CD4-positive, CD25-positive, alpha-beta regulatory T cell (primary cell): ENCODE measurements around the gene DTWD1. TPM values are rescaled to one million over a fixed set of nuclear protein-coding genes. Genes with fewer than 3 reads are reported as not detected.
"Not testable (repeated sequence)": the region's sequence is repeated elsewhere in the genome, so short reads cannot be mapped to it uniquely, and the experiment has no call there.

ENCODE experiments used
- ATAC-seq, 2 donors: fragments of 150-1000 bp; cut with Tn5 transposase; one replicate each; pipeline ENCODE4 v1.10.0; 2021; ENCODE audit warnings: low read depth in 2 of 2, moderate number of reproducible peaks in 2 of 2, moderate library complexity in 1 of 2
- DNase-seq, 3 donors: peaks; one replicate each; pipeline versions ENCODE4 v3.0.0 to v3.0.0-alpha.2; 2012 to 2022; ENCODE audit warnings: mixed read lengths in 1 of 3
- H3K27ac ChIP-seq: one replicate; pipeline ENCODE4 v1.7.0; 2013; ENCODE audit warnings: mild to moderate bottlenecking, low read length; ENCODE audit not compliant: insufficient read depth, poor library complexity, severe bottlenecking
- H3K27me3 ChIP-seq: one replicate; pipeline ENCODE4 v1.7.0; 2013; ENCODE audit warnings: low read length; ENCODE audit not compliant: control insufficient read depth, insufficient read depth
- H3K36me3 ChIP-seq: one replicate; pipeline ENCODE4 v1.7.0; 2013; ENCODE audit warnings: mild to moderate bottlenecking, low read length, moderate library complexity; ENCODE audit not compliant: control insufficient read depth, insufficient read depth
- H3K4me1 ChIP-seq: 2 replicates; pipeline ENCODE4 v1.7.0; 2013; ENCODE audit warnings: mild to moderate bottlenecking, low read length; ENCODE audit not compliant: insufficient read depth, control insufficient read depth, poor library complexity, severe bottlenecking
- H3K4me3 ChIP-seq: one replicate; pipeline ENCODE4 v1.7.0; 2013; ENCODE audit warnings: low read depth, mild to moderate bottlenecking, low read length, moderate library complexity
- H3K9me3 ChIP-seq, 2 experiments: 1 replicate in 1 of 2; 2 replicates in 1 of 2; pipeline ENCODE4 v1.7.0; 2013; ENCODE audit warnings: low read length in 2 of 2, mild to moderate bottlenecking in 1 of 2, moderate library complexity in 1 of 2; ENCODE audit not compliant: control insufficient read depth in 2 of 2
- H3K27ac Mint-ChIP-seq, 3 donors: one replicate each; pipeline ENCODE4 v1.8.0; 2020 to 2022; ENCODE audit warnings: mild to moderate bottlenecking in 3 of 3, mixed read lengths in 3 of 3, moderate library complexity in 2 of 3
- H3K27me3 Mint-ChIP-seq: one replicate; pipeline ENCODE4 v1.8.0; 2022; ENCODE audit warnings: mild to moderate bottlenecking, mixed read lengths
- H3K36me3 Mint-ChIP-seq: one replicate; pipeline ENCODE4 v1.8.0; 2020; ENCODE audit warnings: mixed read lengths
- H3K4me1 Mint-ChIP-seq, 4 donors: one replicate each; pipeline ENCODE4 v1.8.0; 2020 to 2022; ENCODE audit warnings: mixed read lengths in 4 of 4, mild to moderate bottlenecking in 1 of 4
- H3K4me3 Mint-ChIP-seq, 4 donors: one replicate each; pipeline ENCODE4 v1.8.0; 2020 to 2022; ENCODE audit warnings: mild to moderate bottlenecking in 4 of 4, mixed read lengths in 4 of 4, moderate library complexity in 3 of 4
- H3K9me3 Mint-ChIP-seq, 7 donors: one replicate each; pipeline ENCODE4 v1.8.0; 2020 to 2022; ENCODE audit warnings: mixed read lengths in 7 of 7, mild to moderate bottlenecking in 3 of 7, moderate library complexity in 2 of 7
- polyA plus RNA-seq, 4 donors: library from polyadenylated mRNA; unstranded; fragments of 300-500 nt; fragmentation: Illumina TruSeq; gene quantifications; one replicate each; pipeline ENCODE4 v1.2.3, GENCODE V29; 2021
- total RNA-seq: library from RNA; stranded (reverse); gene quantifications from one replicate; pipeline ENCODE4 v1.2.3, GENCODE V29; 2022

DTWD1 gene, protein sequence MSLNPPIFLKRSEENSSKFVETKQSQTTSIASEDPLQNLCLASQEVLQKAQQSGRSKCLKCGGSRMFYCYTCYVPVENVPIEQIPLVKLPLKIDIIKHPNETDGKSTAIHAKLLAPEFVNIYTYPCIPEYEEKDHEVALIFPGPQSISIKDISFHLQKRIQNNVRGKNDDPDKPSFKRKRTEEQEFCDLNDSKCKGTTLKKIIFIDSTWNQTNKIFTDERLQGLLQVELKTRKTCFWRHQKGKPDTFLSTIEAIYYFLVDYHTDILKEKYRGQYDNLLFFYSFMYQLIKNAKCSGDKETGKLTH
- total RNA-seq: 11.2 TPM
- polyA plus RNA-seq: 10 to 100 TPM; 15.4 to 23.9 (median 20.8) TPM

- Histone ChIP-seq H3K36me3 (peaks cover 12% of the 10 kb centered on the region), H3K27ac (peak within 1 kb of the TSS; percentile 89), H3K27me3 (no peaks in the 10 kb centered on the region), H3K4me1 (peaks cover 26% of the 10 kb centered on the region), H3K4me3 (peak within 1 kb of the TSS; percentile 91), H3K9me3 (no peaks in the 10 kb centered on the region)
- peaks cover 0 to 13% (median 1%) of the 10 kb centered on the region in 7 donors for H3K9me3 Mint-ChIP-seq
- peak within 1 kb of the TSS; percentile 98 to 100 (median 98) for H3K4me3 Mint-ChIP-seq
- H3K27me3 Mint-ChIP-seq: peaks cover 5% of the 10 kb centered on the region
- ATAC-seq: peak; percentile 99
- peaks cover 30% of the 10 kb centered on the region for H3K36me3 Mint-ChIP-seq
- peaks cover 36 to 50% (median 45%) of the 10 kb centered on the region in 4 donors for H3K4me1 Mint-ChIP-seq
- DNase-seq: peak; percentile 90 to 99 (median 92)
- peak within 1 kb of the TSS; percentile 97 to 99 (median 98) for H3K27ac Mint-ChIP-seq
Observed at GRCh38 chr15:49620658-49621368, at the start of gene DTWD1, which contains the start of gene FAM227B. Gene DTWD1, plus strand, starts transcription at chr15:49621048. Its CDS starts 4,120 bp downstream, at chr15:49625168. Gene FAM227B, minus strand, starts transcription at chr15:49620818. Its CDS starts 5,647 bp downstream, at chr15:49615171.

GRCh38 chr15:49573421-49573820 lies 47.4 kb upstream of the DTWD1 start:
- Histone ChIP-seq H3K27ac (no peak overlapping the region), H3K36me3 (peaks cover 4% of the 10 kb centered on the region), H3K4me1 (no peaks in the 10 kb centered on the region), H3K9me3 (peaks cover 5 to 7% of the 10 kb centered on the region in 2 experiments), H3K4me3 (no peak overlapping the region), H3K27me3 (no peaks in the 10 kb centered on the region)
- Mint-ChIP-seq H3K36me3 (peaks cover 25% of the 10 kb centered on the region), H3K4me3 (no peak overlapping the region), H3K9me3 (peaks cover 0 to 40% (median 12%) of the 10 kb centered on the region in 7 donors), H3K27ac (no peak overlapping the region), H3K27me3 (no peaks in the 10 kb centered on the region), H3K4me1 (no peaks in the 10 kb centered on the region)
- ATAC-seq: no peak
- no peak for DNase-seq

DNA sequence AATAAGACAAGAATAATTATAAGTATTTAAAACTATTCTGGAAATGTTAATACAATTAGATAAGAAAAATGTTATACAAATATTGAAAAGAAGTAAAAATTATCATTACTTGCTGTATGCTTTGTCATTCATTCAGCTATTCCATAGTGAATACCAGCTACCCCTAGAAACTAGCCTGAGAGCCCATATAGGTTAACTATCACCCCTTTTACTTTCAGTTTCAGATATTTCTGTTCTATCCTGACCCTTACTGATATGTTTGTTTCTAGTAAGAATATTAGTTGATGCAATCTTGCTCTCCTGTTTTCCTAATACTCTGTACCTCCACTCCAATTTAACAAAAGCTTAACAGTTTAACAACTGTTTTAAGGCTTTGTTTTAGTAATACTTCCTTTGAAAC lies 31.8 kb upstream of the DTWD1 start:
- peaks cover 21% of the 10 kb centered on the region for H3K36me3 Mint-ChIP-seq
- H3K9me3 Mint-ChIP-seq: peaks cover 5 to 13% (median 7%) of the 10 kb centered on the region in 7 donors
- DNase-seq: peak in 1 of 3 donors; percentile 2
- H3K4me1 ChIP-seq: no peaks in the 10 kb centered on the region
- H3K27me3 ChIP-seq: no peaks in the 10 kb centered on the region
- no peak overlapping the region for H3K4me3 ChIP-seq
- no peak overlapping the region for H3K4me3 Mint-ChIP-seq
- ATAC-seq: no peak
- no peak overlapping the region for H3K27ac ChIP-seq
- no peak overlapping the region for H3K27ac Mint-ChIP-seq
- peaks cover 0 to 7% (median 3%) of the 10 kb centered on the region in 4 donors for H3K4me1 Mint-ChIP-seq
- no peaks in the 10 kb centered on the region for H3K9me3 ChIP-seq
- H3K27me3 Mint-ChIP-seq: no peaks in the 10 kb centered on the region
- no peaks in the 10 kb centered on the region for H3K36me3 ChIP-seq

DNA sequence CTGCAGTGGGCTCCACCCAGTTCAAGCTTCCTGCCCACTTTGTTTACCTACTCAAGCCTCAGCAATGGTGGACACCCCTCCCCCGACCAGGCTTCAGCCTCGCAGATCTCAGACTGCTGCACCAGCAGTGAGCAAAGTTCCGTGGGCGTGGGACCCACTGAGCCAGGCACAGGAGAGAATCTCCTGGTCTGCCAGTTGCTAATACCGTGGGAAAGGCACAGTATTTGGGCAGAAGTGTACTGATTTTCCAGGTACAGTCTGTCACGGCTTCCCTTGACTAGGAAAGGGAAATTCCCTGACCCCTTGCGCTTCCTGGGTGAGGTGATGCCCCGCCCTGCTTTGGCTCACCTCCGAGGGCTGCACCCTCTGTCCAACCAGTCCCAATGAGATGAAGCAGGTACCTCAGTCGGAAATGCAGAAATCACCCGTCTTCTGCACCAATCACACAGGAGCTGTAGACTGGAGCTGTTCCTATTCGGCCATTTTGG lies 28.0 kb upstream of the DTWD1 start:
- not testable (repeated sequence) for H3K27me3 ChIP-seq, H3K4me3 ChIP-seq, H3K27me3 Mint-ChIP-seq, H3K36me3 ChIP-seq, H3K4me1 ChIP-seq, H3K27ac Mint-ChIP-seq, H3K27ac ChIP-seq, ATAC-seq, H3K4me3 Mint-ChIP-seq, H3K4me1 Mint-ChIP-seq
- DNase-seq: peak in 1 of 3 donors; percentile 25
- H3K36me3 Mint-ChIP-seq: peaks cover 25% of the 10 kb centered on the region
- peaks cover 0 to 32% (median 8%) of the 10 kb centered on the region in 7 donors for H3K9me3 Mint-ChIP-seq
- H3K9me3 ChIP-seq: peaks cover 2 to 13% of the 10 kb centered on the region in 2 experiments

- H3K9me3 Mint-ChIP-seq: peaks cover 0 to 29% (median 9%) of the 10 kb centered on the region in 7 donors
- DNase-seq: no peak
- H3K4me3 ChIP-seq: no peak overlapping the region
- no peak overlapping the region for H3K27ac ChIP-seq
- no peak overlapping the region for H3K4me3 Mint-ChIP-seq
- H3K27ac Mint-ChIP-seq: no peak overlapping the region
- H3K27me3 ChIP-seq: no peaks in the 10 kb centered on the region
- ATAC-seq: no peak
- no peaks in the 10 kb centered on the region for H3K27me3 Mint-ChIP-seq
- H3K9me3 ChIP-seq: peaks cover 12 to 16% of the 10 kb centered on the region in 2 experiments
- H3K36me3 Mint-ChIP-seq: peaks cover 24% of the 10 kb centered on the region
- peaks cover 2% of the 10 kb centered on the region for H3K36me3 ChIP-seq
- no peaks in the 10 kb centered on the region for H3K4me1 Mint-ChIP-seq
- H3K4me1 ChIP-seq: no peaks in the 10 kb centered on the region
Observed at GRCh38 chr15:49604625-49605409, 16.0 kb upstream of the DTWD1 start.

DNA sequence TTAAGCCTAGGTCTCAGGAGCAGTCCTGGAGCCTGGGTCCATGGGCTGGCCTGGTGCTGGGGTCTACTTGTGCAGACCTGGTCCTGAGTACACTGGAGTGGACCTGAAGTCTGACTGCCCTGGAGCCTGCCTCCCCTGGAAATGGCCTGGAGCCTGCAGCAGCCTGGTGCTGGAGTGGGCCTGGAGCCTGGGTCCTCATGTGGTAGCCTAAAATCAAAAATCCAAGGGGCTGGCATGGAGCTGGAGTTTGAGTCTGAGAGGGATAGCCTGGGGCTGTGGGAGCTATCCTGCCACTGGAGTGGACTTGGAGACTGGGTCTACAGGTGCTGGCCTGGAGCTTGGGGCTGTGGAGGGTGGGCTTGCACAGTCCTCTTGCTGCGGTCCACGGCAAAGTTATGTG lies 15.3 kb upstream of the DTWD1 start:
- Histone ChIP-seq H3K27me3 (no peaks in the 10 kb centered on the region), H3K4me1 (no peaks in the 10 kb centered on the region), H3K4me3 (no peak overlapping the region), H3K27ac (no peak overlapping the region), H3K36me3 (peaks cover 2% of the 10 kb centered on the region), H3K9me3 (peaks cover 12 to 16% of the 10 kb centered on the region in 2 experiments)
- no peaks in the 10 kb centered on the region for H3K4me1 Mint-ChIP-seq
- peaks cover 0 to 29% (median 9%) of the 10 kb centered on the region in 7 donors for H3K9me3 Mint-ChIP-seq
- H3K4me3 Mint-ChIP-seq: no peak overlapping the region
- peaks cover 25% of the 10 kb centered on the region for H3K36me3 Mint-ChIP-seq
- no peaks in the 10 kb centered on the region for H3K27me3 Mint-ChIP-seq
- ATAC-seq (no peak), DNase-seq (no peak)
- H3K27ac Mint-ChIP-seq: no peak overlapping the region

DNA sequence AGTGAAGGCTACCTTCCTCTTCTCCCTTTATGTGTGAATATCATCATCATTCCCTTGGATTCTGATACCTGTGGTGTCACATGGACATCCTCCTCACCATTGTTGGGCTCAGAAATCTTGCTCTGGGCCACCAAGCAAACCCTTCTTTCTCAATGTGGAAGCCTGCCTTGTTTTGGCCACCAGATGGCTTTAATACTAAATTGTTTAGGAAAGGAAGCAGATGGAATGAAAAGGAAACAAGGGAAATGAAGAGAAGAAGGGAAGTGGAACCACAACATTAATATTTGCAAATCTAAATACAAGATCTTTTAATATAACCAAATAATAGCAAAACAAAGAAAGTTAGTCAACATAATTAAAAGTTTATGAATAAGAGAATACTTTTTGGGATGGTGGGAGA lies 14.3 kb upstream of the DTWD1 start:
- ATAC-seq: no peak
- Histone ChIP-seq H3K4me3 (no peak overlapping the region), H3K9me3 (peaks cover 12 to 15% of the 10 kb centered on the region in 2 experiments), H3K27me3 (no peaks in the 10 kb centered on the region), H3K27ac (no peak overlapping the region), H3K36me3 (peaks cover 2% of the 10 kb centered on the region), H3K4me1 (no peaks in the 10 kb centered on the region)
- H3K36me3 Mint-ChIP-seq: peaks cover 24% of the 10 kb centered on the region
- no peak for DNase-seq
- no peak overlapping the region for H3K27ac Mint-ChIP-seq
- no peaks in the 10 kb centered on the region for H3K4me1 Mint-ChIP-seq
- peaks cover 0 to 24% (median 7%) of the 10 kb centered on the region in 7 donors for H3K9me3 Mint-ChIP-seq
- no peak overlapping the region for H3K4me3 Mint-ChIP-seq
- no peaks in the 10 kb centered on the region for H3K27me3 Mint-ChIP-seq
